Renal cortex interstitium (tissue), 11 donors: ENCODE measurements around the gene TP53BP1. TPM values are rescaled to one million over a fixed set of nuclear protein-coding genes. Genes with fewer than 3 reads are reported as not detected.

Source experiments
- DNase-seq, 11 donors: peaks; one replicate each; pipeline ENCODE4 v3.0.0-alpha.2; 2013; ENCODE audit warnings: low read depth in 9 of 11, low spot score in 4 of 11; ENCODE audit errors: extremely low read depth in 1 of 11
- polyA plus RNA-seq, 3 donors: library from polyadenylated mRNA; unstranded; fragments of 120-200 nt; gene quantifications; one replicate each; pipeline ENCODE4 v1.2.1, GENCODE V29; 2013; ENCODE audit not compliant: insufficient read length in 3 of 3

Gene TP53BP1
- polyA plus RNA-seq, 3 donors: 78.3 to 99.5 (median 85.6) TPM

DNA sequence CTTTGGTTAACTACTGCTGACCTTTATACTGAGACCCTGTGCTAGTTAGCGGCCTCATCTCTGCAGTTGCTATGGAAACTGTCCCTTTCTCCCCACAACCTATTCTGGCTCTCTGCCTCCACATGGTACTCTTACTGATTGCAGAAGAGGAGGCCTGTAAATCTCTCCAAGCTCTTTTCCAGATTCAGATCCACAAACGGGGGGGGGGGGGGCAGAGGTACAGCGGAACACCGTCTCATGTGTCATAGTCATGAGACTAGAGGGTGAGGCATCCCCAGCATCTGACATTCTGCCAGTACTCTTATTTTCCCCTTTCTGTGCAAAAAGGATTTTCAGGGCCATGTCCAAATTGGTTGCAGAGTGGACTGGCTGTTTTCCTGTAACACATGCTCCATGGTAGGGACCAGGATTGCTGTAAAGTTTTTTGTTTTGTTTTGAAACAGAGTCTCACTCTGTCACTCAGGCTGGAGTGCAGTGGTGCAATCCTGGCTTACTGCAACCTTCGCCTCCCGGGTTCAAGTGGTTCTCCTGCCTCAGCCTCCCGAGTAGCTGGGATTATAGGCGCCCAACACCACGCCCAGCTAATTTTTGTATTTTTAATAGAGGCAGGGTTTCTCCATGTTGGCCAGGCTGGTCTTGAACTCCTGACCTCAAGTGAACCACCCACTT, 16.2 kb upstream of the TP53BP1 start:
- no peak for DNase-seq

DNA sequence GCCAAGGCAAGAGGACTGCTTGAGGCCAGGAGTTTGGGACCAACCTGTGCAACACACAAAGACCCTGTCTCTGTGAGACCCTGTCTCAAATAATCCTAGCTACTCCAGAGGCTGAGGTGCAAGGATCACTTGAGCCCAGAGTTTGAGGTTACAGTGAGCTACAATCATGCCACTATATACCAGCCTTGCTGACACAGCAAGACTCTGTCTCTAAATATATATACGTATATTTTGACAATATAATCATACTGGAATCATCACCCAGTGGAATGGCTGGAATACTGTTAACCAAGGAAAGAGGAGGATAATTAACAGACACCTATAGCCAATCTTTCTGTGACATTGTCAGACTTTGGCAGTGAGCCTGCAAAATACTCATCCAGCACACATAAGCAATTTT, 15.5 kb upstream of the TP53BP1 start:
- no peak for DNase-seq

DNA sequence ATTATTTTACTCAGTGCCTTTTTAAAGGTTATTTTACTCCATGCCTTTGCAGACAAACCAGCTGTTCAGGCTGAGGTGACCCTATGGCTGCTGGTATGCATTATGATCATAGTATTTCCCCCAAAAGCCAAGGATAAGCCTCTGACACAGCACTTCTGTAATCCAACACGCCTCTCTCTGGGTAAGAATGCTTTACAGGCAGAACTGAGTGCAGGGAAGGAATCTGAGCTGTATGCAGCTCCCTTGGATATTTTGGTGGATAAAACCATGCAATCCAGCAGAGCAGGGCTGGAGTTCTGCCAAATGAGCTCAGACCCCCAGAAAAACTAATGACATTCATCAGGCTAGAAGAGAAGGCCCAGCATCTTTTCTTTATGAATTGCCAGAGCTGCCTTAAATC, 12.8 kb upstream of the TP53BP1 start:
- DNase-seq: peak in 2 of 11 donors; percentile 33 to 44

DNA sequence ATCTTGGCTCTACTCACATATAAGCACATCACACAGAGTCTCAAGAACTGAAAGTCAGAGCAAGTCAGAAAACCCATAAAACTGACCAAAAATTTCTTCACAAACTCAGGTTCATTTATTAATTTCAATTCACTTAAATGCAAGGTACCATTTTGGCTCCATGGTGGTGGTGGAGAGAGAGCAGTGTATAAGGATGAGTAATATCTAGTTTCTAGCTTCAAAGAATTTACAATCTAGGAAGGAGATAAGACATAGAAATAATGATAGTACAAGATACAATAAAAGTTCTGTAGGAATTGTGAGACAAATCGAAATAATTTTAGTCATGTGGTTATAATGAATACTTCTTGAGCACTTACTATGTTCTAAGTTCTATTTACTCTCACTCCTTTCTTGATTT, 6.7 kb upstream of the TP53BP1 start:
- no peak for DNase-seq

DNA sequence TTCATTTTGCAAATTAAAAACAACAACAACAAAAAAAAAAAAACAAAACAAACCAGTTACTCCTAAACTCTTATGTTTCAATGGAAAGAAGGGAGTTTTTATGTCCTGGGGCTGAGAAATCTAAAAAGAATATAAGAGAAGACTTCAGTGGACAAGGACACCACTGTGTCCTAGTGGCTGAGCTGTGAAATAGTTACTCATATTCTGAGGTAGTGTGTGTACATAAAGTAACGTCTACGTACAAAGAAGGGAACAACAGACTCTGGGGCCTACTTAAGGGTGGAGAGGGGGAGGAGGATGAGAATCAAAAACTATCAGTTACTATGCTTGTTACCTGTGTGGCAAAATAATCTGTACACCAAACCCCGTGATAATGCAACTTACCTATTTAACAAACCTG, 6.0 kb upstream of the TP53BP1 start:
- no peak for DNase-seq

DNA sequence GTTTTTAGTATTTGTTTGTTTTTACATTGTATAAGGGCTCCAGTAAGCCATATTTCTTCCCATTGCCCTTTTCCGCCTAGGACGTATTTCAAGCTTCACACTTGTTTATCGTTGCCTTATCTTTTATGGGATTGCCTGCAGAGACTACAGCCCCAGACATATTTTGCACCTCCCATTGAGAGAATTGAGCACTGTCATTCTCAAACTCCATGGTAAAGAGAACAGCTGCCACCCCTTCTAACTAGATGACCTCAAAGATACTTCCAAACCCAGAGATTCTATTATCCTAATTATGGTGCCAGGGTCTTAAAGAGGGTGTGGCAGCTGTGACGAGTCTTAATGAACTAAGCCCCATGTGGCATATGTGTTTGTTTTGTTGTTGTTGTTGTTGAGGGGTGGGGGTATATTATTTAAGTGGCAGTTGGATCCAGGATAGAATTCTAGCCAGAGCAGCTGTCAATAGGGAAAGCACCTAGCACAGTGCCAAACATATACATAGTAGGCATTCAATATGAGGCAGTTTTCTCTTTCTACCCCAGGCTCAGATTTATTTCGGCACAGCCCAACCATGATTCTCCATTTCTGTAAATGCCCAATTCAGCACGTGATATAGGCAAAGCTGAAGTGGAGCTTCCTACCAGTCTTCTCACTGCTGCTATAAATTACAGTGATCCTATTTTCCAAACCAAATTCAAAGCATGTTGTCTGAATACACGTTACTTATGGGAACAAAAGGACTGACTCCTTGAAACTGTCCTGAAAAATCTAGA, 932 bp upstream of the TP53BP1 start:
- no peak for DNase-seq

DNA sequence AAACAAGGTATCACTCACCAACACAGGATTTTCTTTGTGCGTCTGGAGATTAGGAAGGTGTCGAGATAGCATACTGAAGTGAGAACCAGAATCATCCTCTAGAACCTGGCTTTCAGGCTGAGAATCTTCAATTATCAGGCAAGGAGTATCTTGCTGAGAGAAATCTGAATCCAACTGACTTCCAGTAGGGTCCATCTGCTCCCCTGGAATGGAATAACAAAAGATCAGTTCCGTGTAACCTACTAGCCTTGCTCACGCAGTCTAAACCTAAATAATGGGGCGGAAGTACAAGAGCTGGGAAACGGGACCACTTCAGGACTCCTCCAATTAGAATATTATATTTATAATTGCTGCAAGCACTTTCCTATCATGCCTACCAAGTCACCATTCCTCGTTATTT, 690 bp downstream of the TP53BP1 start:
- no peak for DNase-seq

DNA sequence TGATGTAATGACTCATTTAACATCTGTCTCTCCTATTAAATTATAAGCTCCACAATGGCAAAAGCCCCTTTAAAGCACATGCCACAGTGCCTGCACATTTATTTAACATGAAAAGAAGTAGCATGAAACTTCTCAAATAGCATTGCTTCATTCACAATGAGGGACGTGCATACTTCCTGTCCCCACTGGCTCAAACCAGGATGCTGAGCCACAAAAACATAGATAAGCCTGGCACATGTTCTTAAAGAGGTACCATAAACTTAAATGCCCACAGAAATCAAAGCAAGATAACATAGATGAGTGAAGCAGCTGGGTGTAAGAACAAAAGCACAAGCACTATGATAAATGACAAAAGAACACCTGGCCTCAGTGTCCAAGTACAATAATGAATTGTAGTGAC, 3.8 kb downstream of the TP53BP1 start:
- no peak for DNase-seq

DNA sequence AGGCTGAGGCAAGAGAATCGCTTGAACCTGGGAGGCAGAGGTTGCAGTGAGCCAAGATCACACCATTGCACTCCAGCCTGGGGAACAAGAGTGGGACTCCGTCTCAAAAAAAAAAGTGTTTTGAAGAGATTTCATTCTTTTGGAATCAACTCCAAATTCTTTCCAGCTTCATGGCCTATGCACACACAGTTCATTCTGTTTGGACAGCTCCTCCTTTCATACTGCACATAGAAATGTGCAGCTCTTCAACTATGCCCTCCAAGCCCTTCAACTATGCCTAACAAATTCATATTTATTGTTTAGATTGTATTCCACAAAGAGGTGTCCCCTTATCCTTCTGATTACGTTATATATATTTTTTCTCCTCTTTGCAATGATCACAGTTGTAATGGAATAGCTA, 4.2 kb downstream of the TP53BP1 start:
- no peak for DNase-seq

DNA sequence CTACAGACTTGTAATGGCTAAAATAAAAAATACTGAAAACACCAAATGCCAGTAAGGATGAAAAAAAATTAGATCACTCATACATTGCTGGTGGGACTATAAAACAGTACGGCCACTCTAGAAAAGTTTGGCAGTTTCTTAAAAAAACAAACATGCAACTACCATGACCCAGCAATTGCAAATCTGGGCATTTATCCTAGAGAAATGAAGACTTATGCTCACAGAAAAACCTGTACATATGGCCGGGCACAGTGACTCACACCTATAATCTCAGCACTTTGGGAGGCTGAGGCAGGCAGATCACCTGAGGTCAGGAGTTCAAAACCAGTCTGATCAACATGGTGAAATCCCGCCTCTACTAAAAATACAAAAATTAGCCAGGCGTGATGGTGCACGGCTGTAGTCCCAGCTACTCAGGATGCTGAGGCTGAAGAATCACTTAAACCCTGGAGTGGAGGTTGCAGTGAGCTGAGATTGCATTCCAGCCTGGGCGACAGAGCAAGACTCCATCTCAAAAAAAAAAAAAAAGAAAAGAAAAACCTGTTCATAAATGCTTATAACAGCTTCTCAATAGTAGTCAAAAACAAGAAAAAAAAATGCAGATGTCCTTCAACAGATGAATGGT, 5.6 kb downstream of the TP53BP1 start:
- no peak for DNase-seq

DNA sequence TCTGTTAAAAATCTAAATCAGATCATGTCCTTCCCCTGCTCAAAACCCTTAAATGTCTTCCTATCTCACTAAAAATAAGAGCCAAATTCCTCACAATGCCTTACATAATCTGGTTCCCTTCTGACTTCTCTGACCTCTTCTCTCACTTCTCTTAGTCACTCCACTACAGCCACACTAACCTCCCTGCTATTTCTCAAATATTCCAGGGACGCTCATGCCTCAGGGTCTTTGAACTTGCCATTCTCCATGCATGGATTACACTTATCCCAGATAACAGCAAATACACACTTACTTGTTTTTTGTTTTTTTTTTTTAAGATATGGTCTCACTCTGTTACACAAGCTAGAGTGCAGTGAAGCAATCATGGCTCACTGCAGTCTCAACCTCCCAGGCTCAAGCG, 8.5 kb downstream of the TP53BP1 start:
- no peak for DNase-seq

DNA sequence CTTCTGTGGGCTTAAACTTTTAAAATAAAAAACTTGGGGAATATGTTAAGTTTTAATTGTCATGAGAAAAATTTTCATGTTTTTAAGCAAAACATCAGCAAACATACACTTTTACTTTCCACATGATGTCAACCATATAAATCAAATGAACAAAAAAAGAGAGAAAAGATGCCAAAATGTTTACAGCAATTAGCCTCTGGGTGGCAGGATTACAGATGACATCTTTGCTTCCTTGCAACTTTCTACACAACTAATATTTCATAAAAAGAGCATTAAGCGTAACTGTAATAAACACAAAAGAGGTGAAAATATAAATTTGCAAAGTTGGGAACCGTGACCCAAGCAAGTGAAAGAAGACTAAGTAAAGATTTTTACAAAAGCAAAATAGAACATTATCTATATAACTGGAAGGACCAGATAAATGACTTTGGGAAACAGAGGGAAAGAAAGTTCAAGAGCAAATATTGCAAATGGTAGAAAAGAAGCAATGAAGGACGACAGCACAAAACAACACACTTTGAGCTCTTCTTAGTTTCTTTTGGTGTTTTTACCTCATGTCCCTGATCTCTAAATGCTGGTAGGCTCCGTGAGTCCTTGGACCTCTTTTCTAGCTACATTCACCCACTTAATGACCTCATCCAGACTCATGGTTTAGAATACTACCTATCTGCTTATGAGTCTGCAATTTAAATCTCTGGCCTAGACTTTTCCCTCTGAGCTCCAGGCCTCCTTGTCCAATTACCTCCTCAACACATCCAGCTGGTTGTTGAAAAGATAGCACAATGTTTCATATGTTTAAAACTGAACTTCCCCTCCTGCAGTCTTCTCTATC, 9.4 kb downstream of the TP53BP1 start:
- DNase-seq: no peak

DNA sequence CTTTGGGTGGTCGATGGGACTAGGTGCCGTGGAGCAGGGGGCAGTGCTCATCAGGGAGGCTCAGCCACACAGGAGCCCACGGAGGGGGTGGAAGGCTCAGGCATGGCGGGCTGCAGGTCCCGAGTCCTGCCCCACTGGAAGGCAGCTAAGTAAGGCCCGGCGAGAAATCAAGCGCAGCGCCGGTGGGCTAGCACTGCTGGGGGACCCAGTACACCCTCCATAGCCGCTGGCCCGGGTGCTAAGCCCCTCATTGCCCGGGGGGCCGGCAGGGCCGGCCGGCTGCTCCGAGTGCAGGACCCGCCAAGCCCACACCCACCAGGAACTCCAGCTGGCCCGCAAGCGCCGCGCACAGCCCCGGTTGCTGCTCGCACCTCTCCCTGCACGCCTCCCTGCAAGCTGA, 19.1 kb downstream of the TP53BP1 start:
- DNase-seq: no peak

DNA sequence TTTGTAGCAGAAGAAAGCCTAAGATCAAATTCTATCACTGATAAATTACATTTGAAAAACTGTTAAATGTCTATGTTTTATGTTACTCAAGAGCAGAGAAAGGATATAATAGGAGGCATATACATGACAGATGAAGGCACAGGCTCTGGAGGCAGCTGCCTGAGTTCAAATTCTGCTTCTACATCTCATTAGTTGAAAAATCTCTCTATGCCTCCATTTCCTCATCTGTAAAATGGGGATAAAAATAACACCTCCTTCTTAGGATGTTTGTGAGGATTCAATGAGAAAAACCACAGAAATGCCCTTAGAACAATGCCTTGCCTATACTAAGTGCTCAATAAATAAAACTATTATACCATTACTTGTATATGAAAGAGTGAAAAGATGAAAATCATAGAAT, 21.0 kb downstream of the TP53BP1 start:
- DNase-seq: no peak

DNA sequence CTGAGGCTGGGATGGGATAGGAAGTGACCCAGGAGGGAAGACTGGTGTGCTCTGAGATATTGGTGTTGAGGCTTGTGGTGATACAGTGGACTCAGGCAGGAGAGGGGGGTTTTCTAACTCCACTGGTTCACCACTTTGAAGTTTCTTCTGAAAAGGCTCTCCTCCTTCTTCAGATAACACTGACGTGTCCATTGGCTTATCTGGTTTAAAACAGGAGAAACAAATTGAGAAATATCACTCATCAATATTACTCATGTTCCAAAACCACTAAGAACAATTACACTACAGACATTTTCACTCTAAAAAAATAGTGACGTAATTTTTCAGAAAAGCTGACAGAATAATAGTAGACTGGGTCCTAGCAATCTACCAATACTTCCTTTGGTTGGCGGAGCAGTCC, 23.1 kb downstream of the TP53BP1 start:
- DNase-seq: no peak

DNA sequence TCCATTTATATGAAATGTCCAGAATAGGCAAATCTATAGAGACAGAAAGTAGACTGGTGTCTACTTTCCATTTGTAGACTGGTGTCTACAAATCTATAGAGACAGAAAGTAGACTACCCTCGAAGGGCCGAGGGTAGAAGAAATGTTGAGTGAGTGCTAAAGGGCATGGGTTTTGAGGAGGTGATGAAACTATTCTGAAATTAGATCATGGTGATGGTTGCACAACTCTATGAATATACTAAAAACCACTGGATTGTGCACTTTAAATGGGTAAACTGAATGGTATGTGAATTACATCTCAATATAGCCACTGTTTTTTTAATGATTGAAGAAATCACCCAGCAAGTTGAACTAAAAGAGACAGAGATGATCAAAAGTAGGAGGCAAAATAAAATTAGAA, 27.9 kb downstream of the TP53BP1 start:
- DNase-seq: no peak

DNA sequence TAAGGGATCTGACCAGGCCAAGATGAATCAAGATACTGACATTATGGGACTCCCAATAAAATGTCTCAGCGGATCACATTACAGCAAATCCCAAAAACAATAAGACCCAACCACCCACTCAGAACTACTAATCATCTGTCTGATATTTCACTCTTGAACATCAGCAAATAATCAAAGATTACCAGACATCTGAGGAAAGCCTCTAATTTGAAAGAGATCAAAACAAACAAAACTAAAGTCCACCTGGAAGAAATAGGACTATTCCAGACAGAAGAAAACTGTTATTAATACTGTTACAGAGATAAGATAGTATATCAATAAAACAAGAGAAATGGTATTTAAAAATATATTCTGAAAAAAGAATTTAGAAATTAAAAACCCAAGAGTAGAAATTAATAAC, 29.0 kb downstream of the TP53BP1 start:
- no peak for DNase-seq

DNA sequence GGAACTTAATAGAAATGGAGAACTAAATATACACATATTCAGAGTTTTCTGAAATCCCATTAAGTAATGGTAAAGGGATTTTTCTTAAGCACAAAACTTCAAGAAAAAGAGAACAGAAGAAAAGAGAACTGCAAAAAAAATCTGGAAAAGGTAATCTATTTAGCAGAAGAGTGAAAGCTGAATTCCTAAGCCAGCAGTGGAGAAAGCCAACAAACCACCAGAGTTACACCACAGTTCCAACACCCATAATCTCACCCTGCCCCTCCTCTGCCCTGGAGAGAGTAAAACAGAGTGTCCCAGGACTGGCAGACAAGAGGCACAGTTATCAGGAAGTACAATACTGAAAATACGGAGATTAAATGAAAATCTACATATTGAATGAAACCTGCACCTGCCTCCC, 29.4 kb downstream of the TP53BP1 start:
- DNase-seq: no peak

DNA sequence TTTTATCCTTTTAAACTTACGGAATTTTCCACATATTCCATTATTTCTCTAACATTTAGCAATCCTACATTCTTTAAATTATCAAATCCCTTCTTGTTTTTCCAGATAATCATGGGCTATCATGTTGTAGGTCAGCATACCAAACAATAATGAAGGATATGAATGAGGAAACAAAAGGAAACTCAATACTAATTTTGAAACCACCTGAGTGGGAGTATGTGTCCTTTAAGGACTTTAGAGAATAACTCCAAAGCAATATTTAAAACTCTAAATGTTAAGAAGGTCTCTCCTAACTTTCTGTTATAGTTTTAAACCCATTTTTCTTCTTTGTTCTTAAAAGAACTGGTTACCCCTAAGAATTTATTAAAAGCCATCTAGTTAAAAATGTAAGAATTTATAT, 43.0 kb downstream of the TP53BP1 start:
- DNase-seq: no peak

DNA sequence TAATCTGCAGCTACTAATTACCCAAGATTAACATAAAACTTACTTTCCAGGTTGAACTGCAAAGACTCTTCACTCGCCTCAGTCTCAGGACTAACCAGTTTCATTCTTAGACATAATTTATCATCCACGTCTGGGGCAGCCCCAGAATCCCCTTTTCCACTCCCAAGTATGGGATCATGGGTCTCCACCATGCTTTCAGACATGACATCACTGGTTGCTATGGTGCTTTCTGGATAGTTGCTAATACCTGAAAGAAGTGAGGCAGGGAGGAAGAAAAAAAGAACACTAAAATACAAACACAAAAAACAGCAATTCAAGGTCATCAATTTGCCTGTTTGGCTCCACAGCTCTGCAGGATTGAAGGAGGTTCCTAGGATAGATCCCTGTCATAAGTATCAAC, 46.6 kb downstream of the TP53BP1 start:
- no peak for DNase-seq
